Measurements from ENCODE around the gene FUNDC2.

Gene FUNDC2

DNA sequence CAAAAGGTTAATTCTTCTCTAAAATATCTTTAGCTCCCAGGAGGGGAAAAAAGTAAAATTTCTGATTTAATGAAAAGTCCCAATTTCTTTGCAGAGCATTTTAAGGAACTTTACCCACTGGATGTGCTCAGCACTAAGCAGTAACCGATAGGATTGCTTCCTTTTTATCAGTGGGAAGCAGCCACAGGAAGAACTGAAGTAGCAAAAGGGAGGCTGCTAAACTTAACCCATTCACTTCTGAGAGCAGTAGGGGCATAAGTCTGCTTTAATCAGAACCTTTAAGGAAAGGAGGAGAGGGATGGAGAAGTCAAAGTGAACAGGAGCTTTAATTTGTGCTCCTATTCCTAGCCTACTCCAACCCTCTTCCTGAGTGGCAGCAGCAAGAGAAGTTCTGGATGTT lies 4.1 kb upstream of the FUNDC2 start, which contains the start of gene F8:
TSS of gene F8 (minus strand) at position 139 of the 400 bp plus-strand sequence. CDS start 171 bp downstream, outside the sequence.
- H3K27ac ChIP-seq (ENCODE audit: low read depth, low read length), result peak within 1 kb of the TSS; percentile 10

DNA sequence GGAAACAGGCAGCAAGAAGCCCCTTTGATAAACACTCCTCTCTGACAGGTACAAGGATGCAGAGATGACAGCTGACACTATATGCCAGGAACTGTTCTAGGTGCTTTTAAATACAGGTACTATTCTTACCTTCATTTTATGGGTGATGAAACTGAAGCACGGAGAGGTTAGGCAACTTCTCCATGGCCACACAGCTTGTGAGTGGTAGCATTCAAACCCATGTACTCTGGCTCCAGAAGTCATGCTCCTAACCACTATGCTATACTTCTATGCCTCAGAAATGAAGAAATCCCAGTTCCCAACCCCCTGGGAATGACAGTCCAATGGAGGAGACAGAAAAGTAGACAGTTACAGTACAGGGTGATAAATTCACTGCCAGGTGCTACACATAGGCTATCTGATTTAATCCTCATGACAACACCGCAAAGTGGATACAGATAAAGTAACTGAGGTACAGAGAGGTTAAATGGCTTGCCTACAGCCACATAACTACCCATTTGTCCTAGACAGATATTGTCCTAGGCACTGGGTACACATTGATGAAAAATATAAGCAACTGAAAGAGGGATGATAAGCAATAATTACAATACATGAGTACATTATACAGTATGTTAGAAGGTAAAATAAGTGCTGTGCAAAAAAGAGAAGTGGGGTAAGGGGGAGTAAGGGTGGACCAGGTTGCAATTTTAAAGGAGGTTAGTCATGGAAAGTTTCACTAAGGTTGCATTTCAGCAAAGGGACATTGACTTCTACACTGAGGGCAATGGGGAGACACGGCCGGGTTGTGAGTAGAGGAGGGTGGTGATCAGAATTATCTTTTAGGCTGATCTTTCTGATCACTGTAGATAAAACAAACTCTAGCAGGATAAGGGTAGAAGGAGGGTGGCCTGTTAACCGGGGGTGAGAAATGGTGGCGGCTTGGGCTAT lies 2.5 kb upstream of the FUNDC2 start:
- no peaks in the 10 kb centered on the region for H3K36me3 ChIP-seq (ENCODE audit: control insufficient read depth in 5 of 5, insufficient read depth in 5 of 5, low read length in 5 of 5)
- H3K9ac ChIP-seq (ENCODE audit: low read length in 5 of 5), result no peak overlapping the region
- H3K4me1 ChIP-seq (ENCODE audit: control insufficient read depth in 5 of 5, insufficient read depth in 5 of 5, low read length in 5 of 5), result peaks cover 0 to 11% (median 9%) of the 10 kb centered on the region in 5 donors
- no peaks in the 10 kb centered on the region for H3K9me3 ChIP-seq (ENCODE audit: control insufficient read depth in 5 of 5, low read length in 5 of 5)
- H3K4me3 ChIP-seq (ENCODE audit: low read depth in 1 of 5, low read length in 5 of 5), result no peak overlapping the region
- H3K27me3 ChIP-seq (ENCODE audit: control insufficient read depth in 5 of 5, insufficient read depth in 4 of 5, low read length in 5 of 5), result no peaks in the 10 kb centered on the region
- H3K27ac ChIP-seq (ENCODE audit: low read depth, low read length), result no peak overlapping the region

More for the DNA sequence above, 4.1 kb upstream of the FUNDC2 start, which contains the start of gene F8:
- peak within 1 kb of the TSS in 4 of 5 donors; percentile 40 to 61 (median 53) for H3K4me3 ChIP-seq (ENCODE audit: low read depth in 1 of 5, low read length in 5 of 5)
- H3K4me1 ChIP-seq (ENCODE audit: control insufficient read depth in 5 of 5, insufficient read depth in 5 of 5, low read length in 5 of 5), result peaks cover 0 to 6% (median 0%) of the 10 kb centered on the region in 5 donors
- H3K27me3 ChIP-seq (ENCODE audit: control insufficient read depth in 5 of 5, insufficient read depth in 4 of 5, low read length in 5 of 5), result no peaks in the 10 kb centered on the region
- H3K36me3 ChIP-seq (ENCODE audit: control insufficient read depth in 5 of 5, insufficient read depth in 5 of 5, low read length in 5 of 5), result no peaks in the 10 kb centered on the region
- peak within 1 kb of the TSS in 2 of 5 donors; percentile 21 to 66 for H3K9ac ChIP-seq (ENCODE audit: low read length in 5 of 5)
- no peaks in the 10 kb centered on the region for H3K9me3 ChIP-seq (ENCODE audit: control insufficient read depth in 5 of 5, low read length in 5 of 5)

DNA sequence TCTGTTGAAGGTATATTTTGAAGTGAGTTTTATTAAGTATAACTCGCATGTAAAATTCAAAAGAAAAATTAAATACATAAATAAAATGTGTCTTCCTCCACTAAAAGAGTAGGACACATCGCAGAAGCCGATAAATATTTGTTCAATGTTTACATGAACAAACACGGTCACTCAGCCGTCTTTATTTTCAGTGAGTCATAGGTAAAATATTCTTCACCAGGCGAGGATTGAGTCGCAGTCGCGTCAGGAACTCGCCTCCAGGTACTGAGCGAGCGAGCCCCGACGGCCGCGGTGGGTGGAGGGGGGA lies 271 bp upstream of the FUNDC2 start:
- Histone ChIP-seq H3K4me3 (ENCODE audit: low read depth in 1 of 5, low read length in 5 of 5) (peak overlapping the region in 4 of 5 donors; percentile 53 to 73 (median 62)), H3K9me3 (ENCODE audit: control insufficient read depth in 5 of 5, low read length in 5 of 5) (no peaks in the 10 kb centered on the region), H3K4me1 (ENCODE audit: control insufficient read depth in 5 of 5, insufficient read depth in 5 of 5, low read length in 5 of 5) (peaks cover 0 to 11% (median 9%) of the 10 kb centered on the region in 5 donors), H3K9ac (ENCODE audit: low read length in 5 of 5) (peak overlapping the region in 2 of 5 donors; percentile 35 to 59), H3K27me3 (ENCODE audit: control insufficient read depth in 5 of 5, insufficient read depth in 4 of 5, low read length in 5 of 5) (no peaks in the 10 kb centered on the region), H3K27ac (ENCODE audit: low read depth, low read length) (peak overlapping the region; percentile 83), H3K36me3 (ENCODE audit: control insufficient read depth in 5 of 5, insufficient read depth in 5 of 5, low read length in 5 of 5) (no peaks in the 10 kb centered on the region)

DNA sequence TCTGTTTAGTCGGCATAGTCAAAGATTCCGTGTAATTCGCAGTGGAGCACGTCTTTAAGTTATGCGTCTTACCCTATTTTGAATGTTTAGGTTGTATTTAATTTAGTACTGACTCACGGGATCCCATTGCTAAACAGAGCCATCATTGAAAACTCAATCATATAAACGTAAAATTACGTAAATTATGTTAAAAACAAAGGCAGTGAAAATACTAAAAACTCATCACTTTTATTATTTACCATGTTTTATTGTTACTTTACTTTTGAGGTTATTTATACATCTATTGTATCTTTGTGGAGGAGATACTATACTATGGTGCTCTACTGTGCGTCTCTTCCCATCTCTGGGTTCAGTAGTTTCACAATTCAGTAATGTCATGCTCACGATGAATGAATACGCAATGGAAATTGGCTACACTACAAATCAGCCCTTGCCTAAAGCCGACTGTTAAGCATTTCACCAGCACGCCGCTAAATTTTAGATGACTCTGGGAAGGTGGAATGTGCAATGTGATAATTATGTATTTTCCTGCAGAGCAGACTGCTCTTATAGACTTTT lies 944 bp downstream of the FUNDC2 start:
- Histone ChIP-seq H3K4me3 (ENCODE audit: low read depth in 1 of 5, low read length in 5 of 5) (peak overlapping the region; percentile 50 to 81 (median 67)), H3K27ac (ENCODE audit: low read depth, low read length) (peak overlapping the region; percentile 83), H3K9me3 (ENCODE audit: control insufficient read depth in 5 of 5, low read length in 5 of 5) (no peaks in the 10 kb centered on the region), H3K4me1 (ENCODE audit: control insufficient read depth in 5 of 5, insufficient read depth in 5 of 5, low read length in 5 of 5) (peaks cover 0 to 11% (median 9%) of the 10 kb centered on the region in 5 donors), H3K27me3 (ENCODE audit: control insufficient read depth in 5 of 5, insufficient read depth in 4 of 5, low read length in 5 of 5) (no peaks in the 10 kb centered on the region), H3K36me3 (ENCODE audit: control insufficient read depth in 5 of 5, insufficient read depth in 5 of 5, low read length in 5 of 5) (no peaks in the 10 kb centered on the region), H3K9ac (ENCODE audit: low read length in 5 of 5) (peak overlapping the region; percentile 16 to 87 (median 74))

DNA sequence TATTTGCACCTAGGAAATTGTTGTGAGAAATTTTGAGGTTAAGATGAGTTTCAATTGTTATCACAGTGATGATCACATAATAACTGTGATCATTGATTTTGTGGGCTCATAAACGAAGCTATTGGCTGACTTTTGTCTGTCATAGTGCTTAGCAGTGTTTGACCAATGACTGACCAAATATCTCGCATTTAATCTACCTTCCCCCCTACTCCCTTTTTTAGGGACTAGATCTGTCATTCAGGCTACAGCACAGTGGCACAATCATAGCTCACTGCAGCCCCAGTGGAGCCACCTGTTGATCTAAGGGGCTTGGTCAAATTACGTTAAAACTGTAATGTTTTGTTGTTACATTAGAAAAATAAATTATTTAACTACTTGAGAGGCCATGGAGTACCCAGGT lies 1.5 kb downstream of the FUNDC2 start:
- Histone ChIP-seq H3K4me1 (ENCODE audit: control insufficient read depth in 5 of 5, insufficient read depth in 5 of 5, low read length in 5 of 5) (peaks cover 0 to 11% (median 5%) of the 10 kb centered on the region in 5 donors), H3K9ac (ENCODE audit: low read length in 5 of 5) (no peak overlapping the region), H3K27ac (ENCODE audit: low read depth, low read length) (peak overlapping the region; percentile 83), H3K36me3 (ENCODE audit: control insufficient read depth in 5 of 5, insufficient read depth in 5 of 5, low read length in 5 of 5) (no peaks in the 10 kb centered on the region), H3K4me3 (ENCODE audit: low read depth in 1 of 5, low read length in 5 of 5) (peak overlapping the region in 4 of 5 donors; percentile 50 to 81 (median 70)), H3K27me3 (ENCODE audit: control insufficient read depth in 5 of 5, insufficient read depth in 4 of 5, low read length in 5 of 5) (no peaks in the 10 kb centered on the region), H3K9me3 (ENCODE audit: control insufficient read depth in 5 of 5, low read length in 5 of 5) (no peaks in the 10 kb centered on the region)

DNA sequence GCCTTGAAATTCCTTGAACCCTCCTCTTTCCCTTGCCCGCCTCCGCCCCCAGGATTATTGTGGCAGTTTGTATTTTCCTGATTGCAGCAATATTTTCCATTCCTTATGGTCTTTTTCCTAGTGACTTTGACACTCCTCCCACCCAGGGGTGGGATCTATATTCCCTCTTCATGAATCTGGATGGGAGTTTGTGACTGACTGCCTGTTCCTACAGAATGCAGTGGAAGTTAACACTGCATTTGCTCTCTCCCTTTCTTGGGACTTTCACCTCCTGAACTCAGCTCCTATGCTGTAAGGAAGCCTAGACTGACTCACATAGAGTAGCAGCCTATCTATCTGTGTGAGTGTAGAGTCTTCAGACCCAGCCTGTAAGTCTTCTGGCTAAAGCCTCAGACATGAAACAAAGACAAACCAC lies 2.2 kb downstream of the FUNDC2 start:
- peaks cover 0 to 11% (median 5%) of the 10 kb centered on the region in 5 donors for H3K4me1 ChIP-seq (ENCODE audit: control insufficient read depth in 5 of 5, insufficient read depth in 5 of 5, low read length in 5 of 5)
- peaks cover 0 to 1% (median 0%) of the 10 kb centered on the region in 5 donors for H3K36me3 ChIP-seq (ENCODE audit: control insufficient read depth in 5 of 5, insufficient read depth in 5 of 5, low read length in 5 of 5)
- no peaks in the 10 kb centered on the region for H3K27me3 ChIP-seq (ENCODE audit: control insufficient read depth in 5 of 5, insufficient read depth in 4 of 5, low read length in 5 of 5)
- no peak overlapping the region for H3K9ac ChIP-seq (ENCODE audit: low read length in 5 of 5)
- H3K27ac ChIP-seq (ENCODE audit: low read depth, low read length), result peak overlapping the region; percentile 83
- H3K4me3 ChIP-seq (ENCODE audit: low read depth in 1 of 5, low read length in 5 of 5), result no peak overlapping the region
- H3K9me3 ChIP-seq (ENCODE audit: control insufficient read depth in 5 of 5, low read length in 5 of 5), result no peaks in the 10 kb centered on the region

DNA sequence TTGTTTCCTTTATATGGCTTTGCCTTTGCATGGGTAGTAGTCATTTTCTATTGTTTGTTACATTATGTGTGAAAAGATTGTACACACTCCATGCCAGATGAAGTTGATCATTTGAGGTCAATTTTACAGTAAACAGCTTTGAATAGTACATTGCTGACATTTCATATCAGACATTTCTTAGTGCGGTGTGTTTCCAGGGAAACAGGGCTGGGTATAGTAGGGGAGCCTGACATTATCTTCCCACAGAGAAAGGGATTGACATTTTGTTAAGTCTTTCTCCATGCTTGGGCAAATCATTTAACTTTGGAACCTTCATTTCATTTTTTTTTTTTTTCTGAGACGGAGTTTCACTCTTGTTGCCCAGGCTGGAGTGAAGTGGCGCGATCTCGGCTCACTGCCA lies 5.0 kb downstream of the FUNDC2 start:
- Histone ChIP-seq H3K9me3 (ENCODE audit: control insufficient read depth in 5 of 5, low read length in 5 of 5) (peaks cover 0 to 10% (median 4%) of the 10 kb centered on the region in 5 donors), H3K4me1 (ENCODE audit: control insufficient read depth in 5 of 5, insufficient read depth in 5 of 5, low read length in 5 of 5) (peaks cover 0 to 11% (median 5%) of the 10 kb centered on the region in 5 donors), H3K27me3 (ENCODE audit: control insufficient read depth in 5 of 5, insufficient read depth in 4 of 5, low read length in 5 of 5) (no peaks in the 10 kb centered on the region), H3K27ac (ENCODE audit: low read depth, low read length) (no peak overlapping the region), H3K9ac (ENCODE audit: low read length in 5 of 5) (no peak overlapping the region), H3K36me3 (ENCODE audit: control insufficient read depth in 5 of 5, insufficient read depth in 5 of 5, low read length in 5 of 5) (peaks cover 0 to 13% (median 5%) of the 10 kb centered on the region in 5 donors), H3K4me3 (ENCODE audit: low read depth in 1 of 5, low read length in 5 of 5) (no peak overlapping the region)

DNA sequence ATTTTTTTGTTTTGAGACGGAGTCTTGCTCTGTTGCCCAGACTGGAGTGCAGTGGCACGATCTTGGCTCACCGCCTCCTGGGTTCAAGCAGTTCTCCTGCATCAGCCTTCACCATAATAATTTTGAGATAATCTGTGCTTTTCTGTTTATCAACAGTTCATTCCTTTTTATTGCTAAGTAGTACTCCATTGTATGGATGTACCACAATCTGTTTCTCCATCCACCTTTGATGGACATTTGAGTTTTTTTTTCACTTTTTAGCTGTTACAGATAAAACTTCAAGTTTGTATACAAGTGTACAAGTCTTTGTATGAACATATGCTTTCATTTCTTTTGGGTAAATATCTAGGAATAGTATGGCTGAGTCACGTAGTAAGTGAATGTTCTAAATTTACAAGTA lies 9.0 kb downstream of the FUNDC2 start:
- no peak overlapping the region for H3K4me3 ChIP-seq (ENCODE audit: low read depth in 1 of 5, low read length in 5 of 5)
- no peak overlapping the region for H3K9ac ChIP-seq (ENCODE audit: low read length in 5 of 5)
- no peaks in the 10 kb centered on the region for H3K4me1 ChIP-seq (ENCODE audit: control insufficient read depth in 5 of 5, insufficient read depth in 5 of 5, low read length in 5 of 5)
- no peaks in the 10 kb centered on the region for H3K27me3 ChIP-seq (ENCODE audit: control insufficient read depth in 5 of 5, insufficient read depth in 4 of 5, low read length in 5 of 5)
- H3K27ac ChIP-seq (ENCODE audit: low read depth, low read length), result no peak overlapping the region
- peaks cover 0 to 13% (median 5%) of the 10 kb centered on the region in 5 donors for H3K36me3 ChIP-seq (ENCODE audit: control insufficient read depth in 5 of 5, insufficient read depth in 5 of 5, low read length in 5 of 5)
- peaks cover 0 to 10% (median 4%) of the 10 kb centered on the region in 5 donors for H3K9me3 ChIP-seq (ENCODE audit: control insufficient read depth in 5 of 5, low read length in 5 of 5)

DNA sequence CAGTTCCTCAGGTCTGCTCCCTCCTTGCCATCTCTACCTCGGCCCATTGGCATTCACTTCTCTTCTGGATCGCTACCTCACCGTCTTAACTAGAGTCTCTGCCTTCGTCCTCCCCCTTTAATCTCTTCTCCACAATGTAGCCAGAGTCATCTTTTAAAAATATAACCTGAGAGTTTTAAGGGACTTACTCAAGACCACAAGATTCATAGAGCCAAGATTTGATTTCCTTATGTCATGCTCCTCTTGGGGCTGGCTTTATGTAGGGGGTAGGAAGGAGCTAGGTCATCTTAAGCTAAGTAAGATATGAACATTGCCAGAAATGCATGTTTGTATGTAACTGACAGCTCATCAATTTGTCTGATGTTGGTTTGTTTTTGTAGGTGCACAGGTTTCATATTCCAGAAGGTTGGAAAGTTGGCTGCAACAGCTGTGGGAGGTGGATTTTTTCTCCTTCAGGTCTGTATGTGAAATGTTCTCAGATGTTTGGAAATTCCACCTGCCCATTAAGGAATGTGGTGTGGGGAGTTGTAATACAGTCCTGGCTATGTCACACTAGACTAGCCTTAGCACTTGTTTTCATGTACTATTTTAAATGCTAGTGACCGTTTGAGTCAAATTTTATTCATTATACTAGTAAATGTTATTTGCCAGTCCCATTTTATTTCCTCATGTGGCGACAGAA lies 19.6 kb downstream of the FUNDC2 start:
- H3K4me3 ChIP-seq (ENCODE audit: low read depth in 1 of 5, low read length in 5 of 5), result no peak overlapping the region
- H3K9me3 ChIP-seq (ENCODE audit: control insufficient read depth in 5 of 5, low read length in 5 of 5), result no peaks in the 10 kb centered on the region
- H3K4me1 ChIP-seq (ENCODE audit: control insufficient read depth in 5 of 5, insufficient read depth in 5 of 5, low read length in 5 of 5), result peaks cover 0 to 4% (median 0%) of the 10 kb centered on the region in 5 donors
- H3K36me3 ChIP-seq (ENCODE audit: control insufficient read depth in 5 of 5, insufficient read depth in 5 of 5, low read length in 5 of 5), result peaks cover 3 to 12% (median 6%) of the 10 kb centered on the region in 5 donors
- H3K27me3 ChIP-seq (ENCODE audit: control insufficient read depth in 5 of 5, insufficient read depth in 4 of 5, low read length in 5 of 5), result no peaks in the 10 kb centered on the region
- no peak overlapping the region for H3K9ac ChIP-seq (ENCODE audit: low read length in 5 of 5)
- no peak overlapping the region for H3K27ac ChIP-seq (ENCODE audit: low read depth, low read length)

All from subcutaneous abdominal adipose tissue (tissue), 5 donors.